ENCODE data around the gene USP17L10.
"Not testable (repeated sequence)": the region's sequence is repeated elsewhere in the genome, so short reads cannot be mapped to it uniquely, and the experiment has no call there.

DNA sequence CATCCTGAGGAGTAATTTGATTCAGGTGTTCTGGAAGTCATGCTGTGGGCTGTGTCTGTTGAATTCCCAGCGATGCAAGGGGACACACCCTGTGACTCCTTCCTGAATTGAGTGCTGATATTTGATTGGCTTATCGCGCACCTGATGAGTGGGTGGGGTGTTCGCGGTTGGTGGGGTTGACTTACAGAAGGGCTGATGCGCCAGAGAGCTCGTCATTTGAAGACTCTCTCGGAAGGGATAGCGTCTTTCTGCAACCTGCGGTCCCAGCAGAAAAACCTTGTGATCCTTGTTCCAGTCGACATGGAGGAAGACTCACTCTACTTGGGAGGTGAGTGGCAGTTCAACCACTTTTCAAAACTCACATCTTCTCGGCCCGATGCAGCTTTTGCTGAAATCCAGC lies 42.6 kb downstream of the USP17L10 start, which contains the start of gene USP17L19:
- TF ChIP-seq, protein P1, sequence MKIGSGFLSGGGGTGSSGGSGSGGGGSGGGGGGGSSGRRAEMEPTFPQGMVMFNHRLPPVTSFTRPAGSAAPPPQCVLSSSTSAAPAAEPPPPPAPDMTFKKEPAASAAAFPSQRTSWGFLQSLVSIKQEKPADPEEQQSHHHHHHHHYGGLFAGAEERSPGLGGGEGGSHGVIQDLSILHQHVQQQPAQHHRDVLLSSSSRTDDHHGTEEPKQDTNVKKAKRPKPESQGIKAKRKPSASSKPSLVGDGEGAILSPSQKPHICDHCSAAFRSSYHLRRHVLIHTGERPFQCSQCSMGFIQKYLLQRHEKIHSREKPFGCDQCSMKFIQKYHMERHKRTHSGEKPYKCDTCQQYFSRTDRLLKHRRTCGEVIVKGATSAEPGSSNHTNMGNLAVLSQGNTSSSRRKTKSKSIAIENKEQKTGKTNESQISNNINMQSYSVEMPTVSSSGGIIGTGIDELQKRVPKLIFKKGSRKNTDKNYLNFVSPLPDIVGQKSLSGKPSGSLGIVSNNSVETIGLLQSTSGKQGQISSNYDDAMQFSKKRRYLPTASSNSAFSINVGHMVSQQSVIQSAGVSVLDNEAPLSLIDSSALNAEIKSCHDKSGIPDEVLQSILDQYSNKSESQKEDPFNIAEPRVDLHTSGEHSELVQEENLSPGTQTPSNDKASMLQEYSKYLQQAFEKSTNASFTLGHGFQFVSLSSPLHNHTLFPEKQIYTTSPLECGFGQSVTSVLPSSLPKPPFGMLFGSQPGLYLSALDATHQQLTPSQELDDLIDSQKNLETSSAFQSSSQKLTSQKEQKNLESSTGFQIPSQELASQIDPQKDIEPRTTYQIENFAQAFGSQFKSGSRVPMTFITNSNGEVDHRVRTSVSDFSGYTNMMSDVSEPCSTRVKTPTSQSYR (CRISPR knock-in tag; IDR thresholded peaks at IDR 0.05) = not testable (repeated sequence)
- not testable (repeated sequence) for TF ChIP-seq SP1 (CRISPR knock-in tag; conservative IDR thresholded peaks at IDR 0.05); CREM (CRISPR knock-in tag; IDR thresholded peaks at IDR 0.05); ZNF138 (CRISPR knock-in tag; conservative IDR thresholded peaks at IDR 0.05); ZNF671 (CRISPR knock-in tag; IDR thresholded peaks at IDR 0.05); RORB (CRISPR knock-in tag; IDR thresholded peaks at IDR 0.05); ZNF416 (CRISPR knock-in tag; IDR thresholded peaks at IDR 0.05)
- TF ChIP-seq, protein P2, sequence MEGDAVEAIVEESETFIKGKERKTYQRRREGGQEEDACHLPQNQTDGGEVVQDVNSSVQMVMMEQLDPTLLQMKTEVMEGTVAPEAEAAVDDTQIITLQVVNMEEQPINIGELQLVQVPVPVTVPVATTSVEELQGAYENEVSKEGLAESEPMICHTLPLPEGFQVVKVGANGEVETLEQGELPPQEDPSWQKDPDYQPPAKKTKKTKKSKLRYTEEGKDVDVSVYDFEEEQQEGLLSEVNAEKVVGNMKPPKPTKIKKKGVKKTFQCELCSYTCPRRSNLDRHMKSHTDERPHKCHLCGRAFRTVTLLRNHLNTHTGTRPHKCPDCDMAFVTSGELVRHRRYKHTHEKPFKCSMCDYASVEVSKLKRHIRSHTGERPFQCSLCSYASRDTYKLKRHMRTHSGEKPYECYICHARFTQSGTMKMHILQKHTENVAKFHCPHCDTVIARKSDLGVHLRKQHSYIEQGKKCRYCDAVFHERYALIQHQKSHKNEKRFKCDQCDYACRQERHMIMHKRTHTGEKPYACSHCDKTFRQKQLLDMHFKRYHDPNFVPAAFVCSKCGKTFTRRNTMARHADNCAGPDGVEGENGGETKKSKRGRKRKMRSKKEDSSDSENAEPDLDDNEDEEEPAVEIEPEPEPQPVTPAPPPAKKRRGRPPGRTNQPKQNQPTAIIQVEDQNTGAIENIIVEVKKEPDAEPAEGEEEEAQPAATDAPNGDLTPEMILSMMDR (IDR thresholded peaks at IDR 0.05) = not testable (repeated sequence)
- TF ChIP-seq, protein P3, sequence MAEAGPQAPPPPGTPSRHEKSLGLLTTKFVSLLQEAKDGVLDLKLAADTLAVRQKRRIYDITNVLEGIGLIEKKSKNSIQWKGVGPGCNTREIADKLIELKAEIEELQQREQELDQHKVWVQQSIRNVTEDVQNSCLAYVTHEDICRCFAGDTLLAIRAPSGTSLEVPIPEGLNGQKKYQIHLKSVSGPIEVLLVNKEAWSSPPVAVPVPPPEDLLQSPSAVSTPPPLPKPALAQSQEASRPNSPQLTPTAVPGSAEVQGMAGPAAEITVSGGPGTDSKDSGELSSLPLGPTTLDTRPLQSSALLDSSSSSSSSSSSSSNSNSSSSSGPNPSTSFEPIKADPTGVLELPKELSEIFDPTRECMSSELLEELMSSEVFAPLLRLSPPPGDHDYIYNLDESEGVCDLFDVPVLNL (CRISPR knock-in tag; IDR thresholded peaks at IDR 0.05; ENCODE audit: borderline replicate concordance, low read depth) = not testable (repeated sequence)
- TF ChIP-seq, protein P4, sequence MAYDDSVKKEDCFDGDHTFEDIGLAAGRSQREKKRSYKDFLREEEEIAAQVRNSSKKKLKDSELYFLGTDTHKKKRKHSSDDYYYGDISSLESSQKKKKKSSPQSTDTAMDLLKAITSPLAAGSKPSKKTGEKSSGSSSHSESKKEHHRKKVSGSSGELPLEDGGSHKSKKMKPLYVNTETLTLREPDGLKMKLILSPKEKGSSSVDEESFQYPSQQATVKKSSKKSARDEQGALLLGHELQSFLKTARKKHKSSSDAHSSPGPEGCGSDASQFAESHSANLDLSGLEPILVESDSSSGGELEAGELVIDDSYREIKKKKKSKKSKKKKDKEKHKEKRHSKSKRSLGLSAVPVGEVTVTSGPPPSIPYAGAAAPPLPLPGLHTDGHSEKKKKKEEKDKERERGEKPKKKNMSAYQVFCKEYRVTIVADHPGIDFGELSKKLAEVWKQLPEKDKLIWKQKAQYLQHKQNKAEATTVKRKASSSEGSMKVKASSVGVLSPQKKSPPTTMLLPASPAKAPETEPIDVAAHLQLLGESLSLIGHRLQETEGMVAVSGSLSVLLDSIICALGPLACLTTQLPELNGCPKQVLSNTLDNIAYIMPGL (CRISPR knock-in tag; IDR thresholded peaks at IDR 0.05) = not testable (repeated sequence)
- TF ChIP-seq, protein P5, sequence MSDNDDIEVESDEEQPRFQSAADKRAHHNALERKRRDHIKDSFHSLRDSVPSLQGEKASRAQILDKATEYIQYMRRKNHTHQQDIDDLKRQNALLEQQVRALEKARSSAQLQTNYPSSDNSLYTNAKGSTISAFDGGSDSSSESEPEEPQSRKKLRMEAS (CRISPR knock-in tag; IDR thresholded peaks at IDR 0.05) = not testable (repeated sequence)
- TF ChIP-seq, protein P6, sequence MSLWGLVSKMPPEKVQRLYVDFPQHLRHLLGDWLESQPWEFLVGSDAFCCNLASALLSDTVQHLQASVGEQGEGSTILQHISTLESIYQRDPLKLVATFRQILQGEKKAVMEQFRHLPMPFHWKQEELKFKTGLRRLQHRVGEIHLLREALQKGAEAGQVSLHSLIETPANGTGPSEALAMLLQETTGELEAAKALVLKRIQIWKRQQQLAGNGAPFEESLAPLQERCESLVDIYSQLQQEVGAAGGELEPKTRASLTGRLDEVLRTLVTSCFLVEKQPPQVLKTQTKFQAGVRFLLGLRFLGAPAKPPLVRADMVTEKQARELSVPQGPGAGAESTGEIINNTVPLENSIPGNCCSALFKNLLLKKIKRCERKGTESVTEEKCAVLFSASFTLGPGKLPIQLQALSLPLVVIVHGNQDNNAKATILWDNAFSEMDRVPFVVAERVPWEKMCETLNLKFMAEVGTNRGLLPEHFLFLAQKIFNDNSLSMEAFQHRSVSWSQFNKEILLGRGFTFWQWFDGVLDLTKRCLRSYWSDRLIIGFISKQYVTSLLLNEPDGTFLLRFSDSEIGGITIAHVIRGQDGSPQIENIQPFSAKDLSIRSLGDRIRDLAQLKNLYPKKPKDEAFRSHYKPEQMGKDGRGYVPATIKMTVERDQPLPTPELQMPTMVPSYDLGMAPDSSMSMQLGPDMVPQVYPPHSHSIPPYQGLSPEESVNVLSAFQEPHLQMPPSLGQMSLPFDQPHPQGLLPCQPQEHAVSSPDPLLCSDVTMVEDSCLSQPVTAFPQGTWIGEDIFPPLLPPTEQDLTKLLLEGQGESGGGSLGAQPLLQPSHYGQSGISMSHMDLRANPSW (CRISPR knock-in tag; conservative IDR thresholded peaks at IDR 0.05; ENCODE audit: low read depth) = not testable (repeated sequence)
- TF ChIP-seq, protein P7, sequence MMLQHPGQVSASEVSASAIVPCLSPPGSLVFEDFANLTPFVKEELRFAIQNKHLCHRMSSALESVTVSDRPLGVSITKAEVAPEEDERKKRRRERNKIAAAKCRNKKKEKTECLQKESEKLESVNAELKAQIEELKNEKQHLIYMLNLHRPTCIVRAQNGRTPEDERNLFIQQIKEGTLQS (CRISPR knock-in tag; conservative IDR thresholded peaks at IDR 0.05) = not testable (repeated sequence)
- TF ChIP-seq, protein P8, sequence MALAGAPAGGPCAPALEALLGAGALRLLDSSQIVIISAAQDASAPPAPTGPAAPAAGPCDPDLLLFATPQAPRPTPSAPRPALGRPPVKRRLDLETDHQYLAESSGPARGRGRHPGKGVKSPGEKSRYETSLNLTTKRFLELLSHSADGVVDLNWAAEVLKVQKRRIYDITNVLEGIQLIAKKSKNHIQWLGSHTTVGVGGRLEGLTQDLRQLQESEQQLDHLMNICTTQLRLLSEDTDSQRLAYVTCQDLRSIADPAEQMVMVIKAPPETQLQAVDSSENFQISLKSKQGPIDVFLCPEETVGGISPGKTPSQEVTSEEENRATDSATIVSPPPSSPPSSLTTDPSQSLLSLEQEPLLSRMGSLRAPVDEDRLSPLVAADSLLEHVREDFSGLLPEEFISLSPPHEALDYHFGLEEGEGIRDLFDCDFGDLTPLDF (CRISPR knock-in tag; IDR thresholded peaks at IDR 0.05) = not testable (repeated sequence)
